NCI-H1417 treated with DMSO at 0.1 percent for 48 hours (cell line): Measurements from ENCODE around the gene RASGRF2.
"Not testable (repeated sequence)": the region's sequence is repeated elsewhere in the genome, so short reads cannot be mapped to it uniquely, and the experiment has no call there.

Experiments used
- DNase-seq: peaks from one replicate; lab custom pipeline; 2025; lab: John Stamatoyannopoulos, UW

Gene RASGRF2

DNA sequence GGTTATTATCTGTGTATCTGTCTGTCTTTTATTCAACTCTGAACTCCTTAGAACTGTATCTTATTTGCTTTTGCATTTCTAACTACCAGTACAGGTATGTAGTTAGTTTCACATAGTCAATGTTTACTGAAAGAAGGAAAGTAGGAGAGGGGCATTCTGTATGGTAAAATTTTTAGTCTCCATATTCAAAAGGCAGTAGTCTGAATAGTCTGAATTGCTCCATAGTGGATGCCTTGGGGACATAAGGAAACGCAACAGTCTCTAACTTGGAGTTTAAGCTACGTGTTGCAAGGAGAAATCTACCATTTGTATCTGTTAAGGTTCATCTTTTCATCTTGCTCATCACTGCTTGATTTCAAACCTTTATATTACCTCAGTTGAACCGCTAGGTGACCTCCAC lies 26.2 kb downstream of the RASGRF2 start:
- DNase-seq: no peak

DNA sequence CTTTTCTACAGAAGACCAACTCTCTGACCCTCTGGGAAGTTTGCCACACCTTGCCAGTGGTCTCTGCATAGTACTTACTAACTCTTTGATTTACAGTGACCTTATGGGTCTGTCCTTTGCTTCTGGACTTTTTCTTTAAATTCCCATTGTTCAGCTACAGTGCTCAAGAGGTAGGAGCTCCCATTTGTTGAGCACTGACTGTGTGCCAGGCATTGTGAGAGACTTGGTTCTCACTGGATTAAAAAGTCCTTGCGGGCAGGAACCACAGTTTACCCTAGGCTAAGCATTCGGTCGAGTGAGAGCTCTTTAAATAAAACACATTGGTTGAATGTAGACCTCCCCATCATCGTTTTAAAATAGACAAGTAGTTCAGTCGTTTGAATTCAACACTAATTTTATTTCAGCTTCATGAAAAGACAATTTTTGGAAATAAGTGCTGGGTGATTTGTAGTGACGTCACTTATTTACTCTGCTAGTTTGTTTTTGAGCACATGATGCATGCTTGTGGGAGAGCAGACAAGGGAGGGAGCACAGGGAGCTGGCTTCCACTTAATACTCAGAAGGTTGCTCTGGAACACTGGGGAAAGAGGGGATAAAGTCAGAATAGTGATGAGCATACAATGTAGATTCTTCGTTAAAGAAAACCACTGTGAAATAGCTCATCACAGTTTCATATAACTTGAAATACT lies 27.1 kb downstream of the RASGRF2 start:
- no peak for DNase-seq

DNA sequence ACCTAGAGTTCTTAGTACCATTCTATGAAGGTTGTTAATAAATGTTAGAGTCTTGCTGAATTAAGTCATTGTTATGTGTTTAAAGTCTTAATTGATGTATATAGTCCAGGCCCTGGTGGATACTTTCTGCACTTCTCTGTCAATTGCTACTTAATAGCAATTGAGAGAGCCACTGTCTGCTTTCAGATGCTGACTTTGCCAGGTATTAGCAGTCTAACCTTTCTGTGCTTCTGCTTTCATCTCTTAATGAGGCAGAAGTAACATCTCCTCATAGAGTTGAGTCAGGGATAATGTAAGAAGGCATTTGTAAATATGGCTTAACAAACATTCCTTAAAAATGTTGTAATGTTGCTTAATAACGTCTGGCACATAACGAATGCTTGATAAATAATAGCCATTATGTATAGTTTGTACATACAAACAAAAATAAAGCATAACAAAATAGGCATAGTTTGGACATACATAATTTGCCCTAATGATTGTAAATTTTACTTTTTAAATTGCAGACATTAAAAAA lies 28.3 kb downstream of the RASGRF2 start:
- DNase-seq: no peak

DNA sequence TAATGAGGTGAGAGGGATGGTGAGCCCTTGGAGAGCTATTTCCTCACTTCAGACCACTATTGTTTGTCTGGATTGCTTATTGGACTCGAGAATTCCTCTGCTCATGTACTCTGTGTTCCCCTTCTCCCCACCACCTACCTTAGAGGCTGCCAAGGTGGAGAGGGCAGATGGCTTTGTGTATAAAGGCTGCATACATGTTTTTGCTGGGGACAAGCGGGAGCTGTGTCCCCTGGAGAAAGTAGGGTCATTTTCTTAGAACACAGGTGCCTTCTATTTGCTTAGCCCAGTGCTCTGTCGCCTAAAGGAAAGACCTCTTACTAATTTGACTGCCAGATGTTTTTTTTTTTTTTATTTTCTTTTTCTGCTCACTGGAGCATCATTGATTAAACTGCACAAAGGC lies 29.7 kb downstream of the RASGRF2 start:
- no peak for DNase-seq

DNA sequence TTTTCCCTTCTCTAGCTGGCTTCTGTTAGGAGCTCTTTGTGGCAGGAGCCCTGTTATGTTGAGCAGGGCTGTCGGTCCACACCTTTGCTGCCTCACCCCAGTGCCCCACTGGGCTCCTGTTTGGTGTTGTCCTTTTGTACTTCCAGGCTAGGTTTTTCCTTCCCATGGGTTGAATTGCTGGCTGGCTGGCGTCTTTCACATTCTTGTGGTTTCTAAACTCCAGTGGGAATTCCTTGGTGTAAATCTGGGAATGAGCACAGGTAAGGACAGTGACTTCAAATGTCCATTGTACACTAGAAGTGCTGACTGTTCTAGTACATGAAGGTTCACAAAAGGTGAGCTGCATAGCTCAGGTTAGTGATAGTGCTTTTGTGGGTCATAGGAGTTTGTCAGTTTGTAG lies 30.4 kb downstream of the RASGRF2 start:
- no peak for DNase-seq

DNA sequence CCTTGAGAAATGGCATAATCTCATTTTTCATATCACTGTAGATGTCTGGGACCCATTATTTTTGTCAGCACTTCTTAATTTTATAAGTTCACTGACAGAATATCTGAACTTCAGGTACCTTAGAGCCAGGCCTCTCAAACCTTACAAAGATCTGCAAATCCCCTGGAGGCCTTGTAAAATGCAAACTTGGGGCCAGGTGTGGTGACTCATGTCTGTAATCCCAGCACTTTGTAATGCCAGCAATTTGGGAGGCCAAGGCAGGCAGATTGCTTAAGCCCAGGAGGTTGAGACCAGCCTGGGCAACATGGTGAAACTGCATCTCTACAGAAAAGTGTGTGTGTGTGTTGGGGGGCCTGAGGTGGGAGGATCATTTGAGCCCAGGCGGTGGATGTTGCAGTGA lies 30.8 kb downstream of the RASGRF2 start:
- no peak for DNase-seq

DNA sequence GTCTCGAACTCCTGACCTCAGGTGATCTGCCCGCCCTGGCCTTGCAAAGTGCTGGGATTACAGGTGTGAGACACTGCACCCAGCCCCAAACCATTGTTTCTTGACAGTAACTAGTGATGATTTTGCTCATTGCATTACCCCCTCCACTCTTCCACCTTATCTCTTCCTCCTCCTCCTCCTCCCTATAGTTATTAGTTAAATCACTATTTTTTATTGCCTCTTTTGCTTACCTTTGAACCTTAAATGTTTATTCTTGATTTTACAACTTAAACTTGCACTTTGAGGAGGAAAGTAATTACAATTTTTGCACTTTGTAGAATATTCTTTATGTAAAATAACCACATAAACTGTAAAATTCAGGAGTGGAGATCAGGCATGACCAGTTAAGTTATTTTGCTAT lies 35.7 kb downstream of the RASGRF2 start:
- no peak for DNase-seq

DNA sequence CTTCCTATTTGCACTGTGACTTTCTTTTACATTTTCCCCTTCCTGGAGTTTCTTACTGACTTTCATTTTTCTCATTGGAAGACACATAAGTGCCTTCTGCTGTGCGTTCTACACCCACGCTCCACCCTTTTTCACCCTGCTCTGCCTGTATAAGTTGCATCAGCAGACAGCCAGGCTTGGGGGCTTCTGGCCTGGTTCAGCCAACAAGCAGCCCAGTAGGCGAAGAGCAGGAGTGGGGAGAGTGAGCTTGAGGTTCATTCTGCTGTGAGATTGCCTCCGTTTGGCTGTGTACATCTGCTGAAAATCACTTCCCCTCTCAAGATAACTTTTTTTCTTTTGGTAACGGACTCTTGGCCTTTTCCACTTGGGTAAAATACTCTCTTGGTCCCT lies 38.4 kb downstream of the RASGRF2 start:
- DNase-seq: no peak

DNA sequence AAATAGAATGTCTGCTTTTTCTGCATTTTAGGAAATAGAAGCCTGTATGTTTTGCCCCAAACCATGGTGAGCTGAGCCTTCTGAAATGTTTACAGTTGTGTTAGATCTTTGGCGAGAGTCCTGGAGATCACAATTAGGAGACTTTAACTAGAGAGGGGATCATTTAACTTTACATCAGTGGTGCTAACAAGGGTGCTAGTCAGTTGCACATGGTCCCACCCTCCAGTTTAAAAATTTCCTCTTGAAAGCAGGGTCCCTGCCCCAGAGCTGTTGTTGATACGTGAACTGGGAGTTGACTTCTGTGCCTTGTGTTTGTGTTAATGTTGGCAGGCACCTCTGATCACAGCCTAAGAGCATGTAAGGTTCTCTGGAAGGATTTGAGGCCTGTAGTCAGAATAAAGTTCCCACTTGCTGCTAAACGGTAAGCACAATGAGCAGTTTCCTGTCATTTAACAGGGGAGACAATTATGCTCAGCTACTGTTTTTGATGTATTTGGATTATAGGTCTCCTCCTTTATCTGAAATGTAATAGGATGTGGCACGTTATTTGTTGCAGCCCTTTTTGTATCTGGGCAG lies 43.7 kb downstream of the RASGRF2 start:
- DNase-seq: no peak

DNA sequence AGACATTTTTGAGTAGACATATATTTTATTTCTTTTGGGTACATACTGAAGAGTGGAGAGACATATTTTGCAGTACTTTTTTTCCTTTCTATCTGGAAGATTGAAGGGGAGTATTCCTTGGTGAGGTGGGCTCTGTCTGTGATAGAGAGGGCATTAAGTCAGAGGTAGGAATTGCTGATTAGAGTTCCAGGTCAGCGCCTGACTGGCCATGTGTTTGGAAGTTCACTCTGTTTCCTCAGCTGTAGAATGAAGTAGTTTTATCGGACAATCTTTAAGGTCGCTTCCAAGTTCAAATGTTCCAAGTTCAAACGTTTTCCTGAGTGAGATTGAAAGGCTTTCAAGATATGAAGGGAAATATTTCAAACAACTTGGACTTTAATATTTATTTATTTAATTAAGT lies 45.5 kb downstream of the RASGRF2 start:
- DNase-seq: no peak

DNA sequence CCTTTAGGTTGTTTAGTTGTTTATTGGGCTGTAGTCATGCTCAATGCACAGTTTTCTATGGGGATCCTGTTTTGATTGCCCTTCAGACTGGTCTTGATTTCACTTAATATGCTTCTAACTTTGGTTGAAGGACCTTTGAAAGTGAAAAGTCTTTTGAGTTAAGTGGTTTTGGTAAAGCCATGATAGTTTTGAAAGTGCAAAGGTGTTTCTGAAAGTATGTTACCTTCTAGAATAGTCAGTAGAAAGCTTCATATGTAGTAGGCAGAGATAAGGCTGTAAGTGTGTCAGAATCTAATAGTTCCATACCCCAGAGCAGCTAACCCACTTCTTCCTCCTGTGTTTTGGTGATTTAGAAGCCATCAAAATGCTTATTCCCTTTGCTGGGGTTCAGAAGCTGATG lies 46.1 kb downstream of the RASGRF2 start:
- DNase-seq: no peak

DNA sequence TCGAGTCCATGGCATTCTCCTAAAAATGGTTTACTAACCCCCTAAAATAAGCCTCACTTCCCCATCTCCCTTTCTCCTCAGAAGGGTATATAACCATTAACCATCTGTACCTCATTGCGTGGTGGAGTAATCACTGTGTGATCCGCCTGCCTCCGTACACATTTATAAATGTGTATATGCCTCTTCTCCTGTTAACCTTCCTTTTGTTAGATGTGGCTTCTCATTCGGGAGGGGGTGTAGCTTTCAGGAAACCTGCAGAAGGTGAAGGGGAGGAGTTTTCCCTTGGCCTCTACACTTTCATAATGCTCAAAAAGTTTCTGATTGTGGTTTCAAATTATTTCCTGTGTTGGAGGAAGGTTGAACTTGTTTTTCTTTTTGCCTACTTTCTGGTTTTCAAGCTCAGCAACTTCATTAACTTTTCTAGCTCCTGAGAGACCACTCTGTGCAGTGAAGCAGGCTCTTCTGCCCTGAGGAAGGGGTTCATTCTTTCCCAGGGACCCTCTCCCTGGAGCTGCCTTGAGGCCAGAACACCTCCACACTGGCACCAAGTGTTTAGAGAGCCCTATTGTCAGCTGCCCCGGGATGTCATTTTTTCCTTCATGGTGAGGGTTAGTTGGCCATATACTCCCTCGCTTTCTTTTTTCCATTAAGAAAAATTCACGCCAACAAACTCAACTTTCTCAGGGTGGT lies 46.9 kb downstream of the RASGRF2 start:
- DNase-seq: no peak

DNA sequence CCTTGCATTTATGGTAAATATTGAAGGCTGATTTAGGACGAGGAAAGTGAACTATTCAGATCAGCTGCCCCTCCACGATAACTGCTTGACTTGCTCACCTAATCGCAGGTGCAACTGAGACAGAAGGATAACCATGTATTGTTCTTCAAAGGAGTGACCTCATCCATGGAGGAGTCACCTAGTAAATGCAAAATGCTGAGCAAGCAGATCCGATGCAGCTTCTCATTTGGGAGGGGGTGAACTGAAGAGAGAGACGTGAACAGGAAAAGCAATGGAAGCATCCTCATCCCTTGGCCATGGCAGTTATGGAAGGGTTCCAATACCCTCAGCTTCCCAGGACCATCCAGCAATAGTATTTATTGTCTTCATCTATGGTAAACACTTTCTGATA lies 47.5 kb downstream of the RASGRF2 start:
- no peak for DNase-seq

DNA sequence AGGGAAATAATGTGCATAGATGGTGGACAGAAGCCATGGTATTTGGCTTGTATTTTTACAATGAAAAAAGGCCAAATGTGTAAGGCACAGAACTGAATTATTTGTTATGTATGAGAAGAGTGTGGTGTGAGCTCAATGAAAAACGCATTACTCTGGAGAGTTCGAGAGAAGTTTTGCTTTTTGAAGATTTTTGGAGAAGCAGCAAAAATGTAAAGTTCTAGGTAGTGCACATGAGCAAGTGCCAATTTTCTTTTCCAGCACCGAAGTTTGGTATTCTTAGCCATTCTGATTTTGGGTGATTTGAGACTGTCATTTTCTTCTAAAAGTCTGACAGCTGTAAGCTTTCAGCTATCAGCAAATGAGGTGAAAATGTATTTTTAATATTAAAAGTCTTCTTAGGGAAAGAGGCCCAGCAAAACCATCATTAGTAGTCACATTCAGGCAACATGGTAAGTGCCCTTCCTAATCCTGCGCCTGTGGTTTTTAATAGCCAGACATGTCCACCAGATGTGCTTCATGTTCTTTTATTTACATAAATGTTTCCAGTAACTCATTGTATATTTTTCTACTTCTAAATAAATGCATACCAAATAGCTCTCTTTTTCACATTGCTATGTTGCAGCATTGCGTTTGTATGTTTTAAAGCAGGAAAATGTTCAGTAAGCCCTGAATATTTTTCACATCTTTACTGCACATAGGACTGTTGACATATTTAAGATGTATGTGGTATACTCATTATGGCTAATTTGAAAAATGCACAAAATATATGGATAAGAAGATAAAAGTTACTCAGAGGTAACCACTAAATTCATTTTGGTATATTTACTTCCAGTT lies 50.4 kb downstream of the RASGRF2 start:
- no peak for DNase-seq

DNA sequence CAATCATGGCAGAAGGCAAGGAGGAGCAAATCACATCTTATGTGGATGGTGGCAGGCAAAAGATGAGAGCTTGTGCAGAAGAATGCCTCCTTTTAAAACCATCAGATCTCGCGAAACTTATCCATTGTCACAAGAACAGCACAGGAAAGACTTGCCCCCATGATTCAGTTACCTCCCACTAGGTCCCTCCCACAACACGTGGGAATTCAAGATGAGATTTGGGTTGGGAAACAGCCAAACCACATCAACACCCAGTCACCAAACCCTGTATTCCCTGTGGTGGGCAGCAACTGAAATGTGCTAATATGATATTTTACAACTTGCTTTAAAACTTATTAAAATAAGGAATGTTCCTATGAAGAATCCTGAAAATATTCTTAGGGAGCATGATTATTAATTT lies 54.2 kb downstream of the RASGRF2 start:
- no peak for DNase-seq

DNA sequence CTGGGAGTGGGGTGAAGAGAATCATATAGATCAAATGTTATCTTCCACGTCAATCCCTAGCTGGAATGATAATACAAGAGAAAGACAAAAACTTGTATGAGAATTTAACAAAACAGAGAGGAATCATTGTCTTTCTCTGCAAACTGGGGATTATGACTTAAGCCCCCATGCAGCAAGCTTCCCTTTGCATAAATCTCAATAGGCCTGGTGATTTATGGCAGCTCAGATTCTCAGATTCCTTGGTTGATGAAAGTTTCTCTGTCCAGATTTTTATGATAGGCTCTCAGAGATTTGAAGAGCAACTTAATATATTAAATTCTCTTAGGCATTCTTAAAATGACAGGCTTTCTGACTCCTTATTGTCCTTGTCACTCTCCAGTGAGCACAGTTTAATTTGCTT lies 56.0 kb downstream of the RASGRF2 start:
- no peak for DNase-seq

DNA sequence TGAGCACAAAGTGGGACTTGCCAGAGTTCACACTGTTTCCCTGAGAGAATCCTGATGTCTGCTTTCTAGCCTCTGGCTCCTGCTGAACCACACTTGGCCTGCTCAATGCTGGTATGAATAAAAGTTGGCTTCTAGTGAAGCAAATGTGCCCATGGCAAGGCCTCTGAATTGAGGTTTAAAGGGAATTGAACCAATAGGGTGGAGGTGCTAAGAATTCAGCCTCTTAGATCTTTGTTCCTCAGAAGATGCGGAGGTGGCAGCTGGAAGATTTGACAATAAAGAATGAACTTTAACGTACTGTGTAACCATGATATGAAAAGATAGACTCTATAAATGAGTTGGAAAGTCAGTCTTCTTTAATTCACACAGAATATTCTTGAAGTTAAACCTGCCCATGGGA lies 57.2 kb downstream of the RASGRF2 start:
- DNase-seq: no peak

DNA sequence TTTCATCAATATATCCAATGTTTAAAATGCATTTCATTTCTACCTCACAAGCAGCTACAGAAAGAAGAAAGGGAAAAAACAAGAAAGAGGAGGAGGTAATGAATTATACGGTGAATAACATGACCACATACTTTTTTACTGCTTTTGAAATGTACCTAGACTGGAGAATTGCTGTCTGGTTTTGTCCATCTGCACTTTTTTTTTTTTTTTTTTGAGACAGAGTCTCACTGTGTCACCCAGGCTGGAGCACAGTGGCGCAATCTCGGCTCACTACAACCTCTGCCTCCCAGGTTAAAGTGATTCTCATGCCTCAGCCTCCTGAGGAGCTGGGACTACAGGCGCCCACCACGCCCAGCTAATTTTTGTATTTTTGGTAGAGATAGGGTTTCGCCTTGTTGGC lies 58.4 kb downstream of the RASGRF2 start:
- DNase-seq: not testable (repeated sequence)

DNA sequence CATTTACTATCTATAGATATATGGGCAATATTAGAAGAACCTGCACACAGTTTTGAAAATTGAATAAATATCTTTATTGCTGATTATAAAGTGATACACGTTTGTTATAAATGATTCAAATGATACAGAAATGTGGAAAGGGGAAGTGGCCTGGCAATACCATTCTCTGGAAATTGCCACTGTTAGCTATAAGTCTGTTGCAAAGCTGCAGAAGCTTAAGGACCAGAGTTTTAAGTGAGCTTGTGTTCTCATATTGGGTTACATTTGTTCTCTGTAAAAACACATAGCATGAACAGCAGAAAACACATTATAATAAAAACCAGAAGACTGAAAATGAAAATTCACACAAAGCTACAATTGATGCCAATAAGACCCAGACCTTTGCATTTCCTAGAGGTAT lies 59.6 kb downstream of the RASGRF2 start:
- DNase-seq: no peak

DNA sequence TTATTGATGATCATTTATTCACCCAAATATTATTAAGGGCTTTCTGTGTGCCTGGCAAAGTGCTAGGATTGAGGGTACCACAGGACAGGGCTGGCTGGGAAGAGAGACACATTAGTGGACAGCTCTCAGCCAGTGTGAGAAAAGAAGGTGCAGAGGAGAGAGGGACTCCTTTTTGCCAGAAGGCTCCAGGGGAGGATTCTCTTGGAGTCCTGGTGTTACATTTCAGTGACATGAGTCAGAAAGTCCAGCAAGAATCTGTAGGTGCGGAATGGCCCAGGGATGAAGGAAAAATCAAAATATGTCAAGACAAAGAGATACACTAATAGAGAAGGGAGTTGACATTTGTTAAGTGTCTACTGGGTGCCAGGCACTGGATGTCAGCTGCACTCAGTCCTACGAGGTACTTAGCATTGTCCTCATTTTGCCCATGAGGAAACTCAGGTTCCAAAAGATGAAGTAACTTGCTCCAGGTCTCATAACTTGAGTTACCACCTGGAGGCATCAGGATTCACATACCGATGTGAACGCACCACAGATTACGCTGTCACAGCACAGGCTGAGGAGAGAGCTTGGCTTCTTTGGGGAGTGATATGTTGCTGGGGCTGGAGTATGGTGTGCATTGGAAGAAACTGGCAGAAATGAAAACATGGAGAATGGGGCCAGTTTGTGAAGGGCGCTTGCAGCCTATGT lies 60.5 kb downstream of the RASGRF2 start:
- DNase-seq: no peak

DNA sequence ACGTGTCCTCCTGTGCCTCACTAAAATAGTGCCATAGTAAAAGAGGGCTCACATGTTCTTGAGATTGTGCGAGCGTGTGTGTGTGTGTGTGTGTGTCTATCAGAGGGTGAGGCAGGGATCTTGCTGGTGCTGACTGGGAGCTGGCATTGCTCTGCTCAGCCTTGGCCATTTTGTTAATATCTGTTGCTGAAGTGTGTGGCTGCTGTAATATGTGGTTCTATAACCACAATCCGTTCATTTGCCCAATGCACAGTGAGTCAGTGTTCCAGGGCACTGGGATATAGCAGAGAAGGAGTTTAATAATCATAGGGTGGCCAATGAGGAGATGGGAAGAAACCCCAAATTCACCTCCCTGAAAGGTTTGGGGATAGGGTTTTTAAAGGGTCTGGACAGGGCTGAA lies 61.3 kb downstream of the RASGRF2 start:
- no peak for DNase-seq
